A375 (cell line): ENCODE measurements around the gene ANKFY1. TPM values are rescaled to one million over a fixed set of nuclear protein-coding genes. Genes with fewer than 3 reads are reported as not detected.

Experiments
- small RNA-seq: library from RNA; depleted of rRNA; stranded (forward); fragments of <200 nt; gene quantifications from one replicate; pipeline ENCODE3, GENCODE V24; 2014
- total RNA-seq: library from RNA; depleted of rRNA; stranded (reverse); fragments of >200 nt; shearing (Covaris generic); gene quantifications from 2 replicates; pipeline ENCODE4 v1.2.3, GENCODE V29; 2014; rRNA removed

Gene ANKFY1
- total RNA-seq = 21.0 and 23.2 TPM in 2 replicates

GRCh38 chr17:4263282-4264215 lies at the start of gene ANKFY1:
ANKFY1 (minus strand) TSS chr17:4263979; CDS start chr17:4263941, 38 bp downstream.

Small RNA genes lying within 50 kb of the gene (small RNA-seq; reads per million reads assigned to genes)
- not detected for gene RF00019

Other genes with a start within 250 kb of the ANKFY1 start
- 24.6 and 29.7 TPM in 2 replicates for gene ZZEF1, start 120.9 kb downstream of the ANKFY1 start, total RNA-seq
- 40.4 and 42.6 TPM in 2 replicates for gene CYB5D2, start 120.8 kb downstream of the ANKFY1 start, total RNA-seq
- gene UBE2G1, start 102.7 kb upstream of the ANKFY1 start, total RNA-seq = 31.5 and 45.0 TPM in 2 replicates
- 0.21 and 2.5 TPM in 2 replicates for gene SPNS3, start 170.0 kb upstream of the ANKFY1 start, total RNA-seq
- 0.85 and 1.8 TPM in 2 replicates for gene SPNS2, start 234.9 kb upstream of the ANKFY1 start, total RNA-seq